ENCODE data around the gene HNRNPL. TPM values are rescaled to one million over a fixed set of nuclear protein-coding genes. Genes with fewer than 3 reads are reported as not detected.
"Not testable (repeated sequence)": the region's sequence is repeated elsewhere in the genome, so short reads cannot be mapped to it uniquely, and the experiment has no call there.

The HNRNPL gene
- polyA plus RNA-seq, 5 donors: 370 to 435 (median 405) TPM

DNA sequence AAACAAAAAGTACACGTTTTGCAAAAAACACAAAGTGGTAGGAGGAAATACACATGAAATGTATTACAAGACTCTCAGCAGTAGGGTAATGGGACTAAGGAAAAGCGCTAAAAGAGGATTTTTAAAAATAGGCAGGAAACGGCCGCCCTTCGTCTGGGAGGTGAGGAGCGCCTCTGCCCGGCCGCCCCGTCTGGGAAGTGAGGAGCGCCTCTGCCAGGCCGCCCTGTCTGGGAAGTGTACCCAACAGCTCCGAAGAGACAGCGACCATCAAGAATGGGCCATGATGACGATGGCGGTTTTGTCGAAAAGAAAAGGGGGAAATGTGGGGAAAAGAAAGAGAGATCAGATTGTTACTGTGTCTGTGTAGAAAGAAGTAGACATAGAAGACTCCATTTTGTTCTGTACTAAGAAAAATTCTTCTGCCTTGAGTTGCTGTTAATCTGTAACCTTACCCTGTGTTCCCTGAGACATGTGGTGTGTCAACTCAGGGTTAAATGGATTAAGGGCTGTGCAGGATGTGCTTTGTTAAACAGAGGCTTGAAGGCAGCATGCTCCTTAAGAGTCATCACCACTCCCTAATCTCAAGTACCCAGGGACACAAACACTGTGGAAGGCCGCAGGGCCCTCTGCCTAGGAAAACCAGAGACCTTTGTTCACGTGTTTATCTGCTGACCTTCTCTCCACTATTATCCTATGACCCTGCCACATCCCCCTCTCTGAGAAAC is 42.2 kb downstream of the HNRNPL start:
- not testable (repeated sequence) for DNase-seq

DNA sequence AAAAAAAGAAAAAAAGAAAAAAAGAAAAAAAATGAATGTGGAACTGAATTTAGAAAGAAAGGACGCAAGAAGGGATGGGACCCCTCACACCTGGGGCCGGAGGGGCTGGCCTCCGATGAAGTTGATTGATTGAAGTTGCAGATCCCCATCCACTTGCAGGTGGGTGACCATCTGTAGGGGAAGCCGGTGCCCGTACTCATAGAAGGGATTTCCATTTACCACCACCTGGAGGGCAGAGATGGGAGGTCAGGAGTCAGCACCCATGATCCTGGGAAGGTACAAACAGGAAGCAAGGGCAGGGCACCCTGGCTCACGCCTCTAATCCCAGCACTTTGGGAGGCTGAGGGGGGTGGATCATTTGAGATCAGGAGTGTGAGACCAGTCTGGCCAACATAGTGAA is 43.4 kb downstream of the HNRNPL start:
- DNase-seq: no peak

DNA sequence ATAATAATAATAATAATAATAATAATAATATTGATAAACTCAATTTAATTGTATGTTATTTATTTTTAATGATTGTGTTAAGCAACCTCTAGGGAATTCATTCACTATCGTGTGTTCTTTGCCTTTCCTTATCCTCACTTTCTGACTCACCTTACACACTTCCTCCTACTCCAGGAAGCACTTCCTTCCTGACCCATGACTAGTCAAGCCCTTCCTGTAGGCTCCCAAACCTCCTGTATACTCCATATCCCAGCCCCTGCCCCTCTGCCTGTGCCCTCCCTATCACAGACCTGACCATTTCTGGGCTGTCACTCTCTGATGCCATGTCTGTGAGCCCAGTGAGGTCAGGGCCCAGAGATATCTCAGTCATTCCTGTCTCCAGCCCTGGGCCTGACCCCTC is 44.6 kb downstream of the HNRNPL start:
- DNase-seq: no peak

DNA sequence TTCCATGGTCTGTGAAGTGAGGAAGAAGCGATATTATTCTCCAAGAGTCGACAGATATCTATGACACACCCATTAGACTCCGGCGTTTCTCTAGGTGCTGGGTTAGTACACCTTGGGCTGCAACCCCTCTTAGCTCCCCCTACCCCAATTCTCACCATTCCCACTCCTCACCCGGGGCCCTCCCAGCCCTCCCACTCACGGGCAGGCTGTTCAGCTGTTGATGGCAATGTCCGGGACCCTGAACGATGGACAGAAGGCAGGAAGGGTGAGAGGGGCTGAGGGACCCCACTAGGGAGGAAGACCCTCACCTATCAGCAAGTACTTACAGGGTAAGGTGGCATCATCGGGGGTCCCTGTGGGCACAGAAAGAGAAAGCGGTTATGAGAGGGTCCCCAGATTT is 46.2 kb downstream of the HNRNPL start:
- DNase-seq: no peak

DNA sequence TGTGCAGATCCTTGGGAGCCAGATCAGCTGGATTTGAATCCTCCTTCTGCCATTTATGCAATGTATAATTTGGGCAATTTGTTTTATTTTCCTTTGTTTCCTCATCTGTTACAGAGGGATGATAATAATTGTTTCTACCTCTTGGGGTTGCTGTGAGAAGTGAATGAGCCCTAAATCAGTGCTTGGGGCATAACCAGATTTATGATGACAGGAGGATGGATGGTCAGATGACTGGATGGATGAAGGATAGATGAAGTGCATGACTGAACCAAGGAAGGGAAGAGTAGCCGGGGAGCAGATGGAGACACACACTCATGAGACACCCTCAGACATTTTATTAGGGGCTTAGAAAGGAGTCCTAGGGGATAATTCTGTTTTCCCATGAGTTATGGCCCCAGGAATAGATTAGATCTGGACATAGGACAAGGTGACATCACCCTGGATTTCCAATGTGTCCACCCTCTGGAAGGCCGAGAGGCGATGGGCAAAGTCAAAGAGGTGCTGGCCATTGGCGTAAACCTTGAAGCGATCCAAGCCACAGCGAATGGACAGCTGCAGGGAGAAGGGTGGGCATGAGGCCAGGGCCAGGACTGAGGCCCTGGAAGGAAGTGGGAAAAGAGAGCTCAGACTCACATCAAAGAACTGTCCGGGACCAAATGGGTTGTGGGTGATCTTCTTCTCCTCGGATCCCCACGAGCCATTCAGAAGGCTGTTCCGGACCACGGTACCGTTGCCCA is 48.3 kb downstream of the HNRNPL start:
- no peak for DNase-seq

DNA sequence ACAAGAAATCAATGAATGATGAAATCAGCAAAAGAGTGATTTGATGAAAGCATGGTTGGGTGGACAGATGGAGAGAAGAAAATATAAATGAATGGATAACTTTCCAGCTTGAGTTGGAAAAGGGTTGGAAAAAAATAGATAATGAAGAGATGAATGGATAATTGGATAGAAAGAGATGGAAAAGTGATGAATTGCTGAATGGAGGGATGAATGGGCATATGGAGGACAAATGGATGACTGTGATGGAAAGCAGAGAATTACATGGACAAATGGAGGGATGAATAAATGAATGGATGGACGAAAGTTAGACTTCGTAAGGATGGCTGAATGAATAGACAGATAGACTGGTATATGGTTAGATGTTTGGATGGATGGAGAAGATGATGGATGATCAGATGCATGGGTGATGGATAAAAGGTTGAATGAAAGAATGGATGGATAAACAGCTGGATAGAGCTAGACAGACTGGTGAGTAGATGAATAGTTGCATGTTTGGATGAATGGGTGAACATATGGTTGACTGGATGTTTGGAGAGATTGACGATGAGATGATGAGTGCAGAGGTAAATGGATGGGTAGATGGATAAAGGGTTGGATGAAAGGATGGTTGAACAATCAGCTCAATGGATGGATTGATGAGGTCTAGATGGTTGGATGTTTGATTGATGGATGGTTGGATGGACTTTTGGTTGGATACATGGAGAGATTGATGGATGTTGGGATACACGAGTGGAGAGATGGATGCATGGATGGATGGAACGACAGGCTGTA is 49.0 kb downstream of the HNRNPL start:
- no peak for DNase-seq

DNA sequence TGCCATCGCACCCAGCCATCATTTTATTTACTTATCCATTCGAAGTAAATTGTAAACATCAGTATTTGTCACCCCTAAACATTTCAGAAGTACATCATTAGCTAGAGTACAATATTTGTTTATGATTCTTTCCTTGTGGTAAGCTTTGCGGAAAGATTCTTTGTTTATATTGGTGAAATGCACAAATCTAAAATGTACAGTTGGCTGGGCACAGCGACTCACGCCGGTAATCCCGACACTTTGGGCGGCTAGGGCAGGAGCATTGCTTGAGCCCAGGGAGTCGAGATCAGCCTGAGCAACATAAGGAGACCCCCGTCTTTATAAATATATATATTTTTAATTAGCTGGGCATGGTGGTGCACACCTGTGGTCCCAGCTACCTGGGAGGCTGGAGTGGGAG is 50.7 kb downstream of the HNRNPL start:
- DNase-seq: no peak

DNA sequence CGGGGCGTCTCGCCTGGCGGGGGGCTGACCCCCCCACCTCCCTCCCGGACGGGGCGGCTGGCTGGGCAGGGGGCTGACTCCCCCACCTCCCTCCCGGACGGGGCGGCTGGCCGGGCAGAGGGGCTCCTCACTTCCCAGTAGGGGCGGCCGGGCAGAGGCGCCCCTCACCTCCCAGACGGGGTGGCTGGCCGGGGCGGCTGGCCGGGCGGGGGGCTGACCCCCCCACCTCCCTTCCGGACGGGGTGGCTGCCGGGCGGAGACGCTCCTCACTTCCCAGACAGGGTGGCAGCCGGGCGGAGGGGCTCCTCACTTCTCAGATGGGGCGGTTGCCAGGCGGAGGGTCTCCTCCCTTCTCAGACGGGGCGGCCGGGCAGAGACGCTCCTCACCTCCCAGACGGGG is 52.0 kb downstream of the HNRNPL start:
- DNase-seq: not testable (repeated sequence)

DNA sequence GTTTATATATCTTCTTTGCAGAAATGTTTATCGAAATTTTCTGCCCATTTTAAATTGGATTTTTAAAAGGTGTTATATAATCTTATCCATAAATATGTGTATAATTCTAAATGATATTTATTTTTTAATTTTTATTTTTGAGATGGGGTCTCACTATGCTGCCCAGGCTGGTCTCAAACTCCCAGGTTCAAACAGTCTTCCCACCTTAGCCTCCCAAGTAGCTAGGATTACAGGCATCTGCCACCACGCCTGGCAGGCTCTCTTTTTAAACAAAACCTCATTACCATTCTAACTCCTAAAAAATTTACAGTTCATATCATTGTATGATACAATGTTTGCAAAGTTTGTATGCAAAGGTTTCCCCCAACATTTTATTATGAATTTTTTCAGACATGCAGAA is 53.6 kb downstream of the HNRNPL start:
- DNase-seq: no peak

DNA sequence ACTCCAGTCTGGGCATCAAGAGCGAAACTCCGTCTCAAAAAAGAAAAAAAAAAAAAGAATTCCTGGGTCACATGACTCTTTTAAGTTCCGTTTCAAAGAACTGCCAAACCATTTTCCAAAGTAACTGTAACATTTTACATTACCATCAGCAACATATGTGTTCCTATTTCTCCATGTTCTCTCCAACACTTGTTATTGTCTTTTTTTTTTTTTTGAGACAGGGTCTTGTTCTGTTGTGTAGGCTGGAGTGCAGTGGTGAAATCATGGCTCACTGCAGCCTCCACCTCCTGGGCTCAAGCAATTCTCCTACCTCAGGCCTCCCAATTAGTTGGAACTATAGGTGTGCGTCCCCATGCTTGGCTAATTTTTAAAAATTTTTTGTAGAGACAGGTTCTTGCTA is 54.2 kb downstream of the HNRNPL start:
- DNase-seq: no peak

DNA sequence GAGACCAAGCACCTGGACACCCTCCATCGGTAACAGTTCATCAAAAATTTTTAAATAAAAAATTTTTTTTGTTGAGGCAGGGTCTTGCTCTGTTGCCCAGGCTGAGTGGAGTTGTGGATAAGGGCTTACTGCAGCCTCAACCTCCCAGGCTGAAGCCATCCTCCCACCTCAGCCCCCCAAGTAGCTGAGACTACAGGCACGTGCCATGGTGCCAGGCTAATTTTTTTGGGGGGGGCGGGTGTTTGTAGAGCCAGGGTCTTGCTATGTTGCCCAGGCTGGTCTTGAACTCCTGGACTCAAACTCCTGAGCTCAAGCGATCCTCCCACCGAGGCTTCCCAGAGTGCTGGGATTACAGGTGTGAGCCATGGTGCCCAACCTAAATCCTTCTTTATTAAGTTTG is 56.1 kb downstream of the HNRNPL start:
- DNase-seq: no peak

DNA sequence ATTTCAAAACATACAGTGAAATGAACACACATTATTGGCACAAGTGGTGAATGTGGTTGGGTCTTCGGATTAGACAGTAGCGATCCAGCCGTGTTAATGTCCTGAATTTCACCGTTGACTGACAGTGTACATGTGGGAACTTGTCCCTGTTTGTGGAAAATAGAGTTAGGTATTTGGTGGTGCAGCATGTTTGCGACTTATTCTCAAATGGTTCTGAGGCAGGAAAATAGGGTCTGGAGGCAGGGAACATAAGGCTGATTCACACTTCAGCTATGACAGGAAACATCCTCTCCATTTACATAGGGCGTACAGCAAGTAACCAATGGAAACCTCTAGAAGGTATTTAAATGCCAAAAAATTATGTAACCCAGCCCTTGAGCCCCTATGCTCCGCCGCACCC is 56.6 kb downstream of the HNRNPL start:
- DNase-seq: no peak

DNA sequence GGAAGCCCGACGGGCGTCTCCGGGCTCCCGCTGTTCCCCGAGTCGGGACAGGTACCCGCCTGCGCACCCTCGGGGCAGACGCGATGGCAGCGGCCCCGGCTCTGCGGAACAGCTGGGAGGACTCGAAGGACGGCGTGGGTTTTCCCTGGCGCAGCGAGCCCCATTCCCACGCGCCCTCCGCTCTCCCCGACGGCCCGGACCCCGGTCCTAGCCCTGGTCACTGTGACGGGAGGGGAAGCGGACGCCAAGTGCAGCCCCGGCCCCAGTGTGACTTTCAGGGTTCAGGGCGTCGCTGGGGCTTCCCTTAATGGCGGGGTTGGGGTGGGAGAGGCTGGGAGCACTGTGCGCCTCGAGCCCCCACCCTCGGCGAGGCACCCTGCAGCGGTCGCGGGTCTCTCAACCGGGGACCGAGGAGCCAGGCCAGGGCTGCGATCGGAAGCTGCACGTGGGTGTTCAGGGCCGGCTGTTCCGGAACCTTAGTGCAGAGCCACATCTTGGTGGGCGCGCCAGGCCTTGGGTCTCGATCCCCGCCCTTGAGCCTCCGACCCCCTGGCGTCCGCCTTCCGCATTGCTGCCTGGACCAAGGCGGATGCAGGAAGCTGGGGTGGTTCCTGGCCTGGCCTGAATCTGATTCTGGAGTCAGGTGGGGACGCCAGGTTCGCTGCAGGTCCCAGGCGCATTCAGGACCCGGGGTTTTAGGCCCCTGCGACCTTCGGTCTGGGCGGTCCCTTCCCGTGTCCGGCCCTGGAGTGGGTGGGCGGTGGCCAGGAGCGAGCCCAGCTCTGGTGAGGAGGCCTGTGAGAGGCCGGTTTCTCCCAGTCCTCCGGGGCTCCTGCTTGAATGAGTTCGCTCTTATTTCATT is 57.3 kb downstream of the HNRNPL start:
- no peak for DNase-seq

DNA sequence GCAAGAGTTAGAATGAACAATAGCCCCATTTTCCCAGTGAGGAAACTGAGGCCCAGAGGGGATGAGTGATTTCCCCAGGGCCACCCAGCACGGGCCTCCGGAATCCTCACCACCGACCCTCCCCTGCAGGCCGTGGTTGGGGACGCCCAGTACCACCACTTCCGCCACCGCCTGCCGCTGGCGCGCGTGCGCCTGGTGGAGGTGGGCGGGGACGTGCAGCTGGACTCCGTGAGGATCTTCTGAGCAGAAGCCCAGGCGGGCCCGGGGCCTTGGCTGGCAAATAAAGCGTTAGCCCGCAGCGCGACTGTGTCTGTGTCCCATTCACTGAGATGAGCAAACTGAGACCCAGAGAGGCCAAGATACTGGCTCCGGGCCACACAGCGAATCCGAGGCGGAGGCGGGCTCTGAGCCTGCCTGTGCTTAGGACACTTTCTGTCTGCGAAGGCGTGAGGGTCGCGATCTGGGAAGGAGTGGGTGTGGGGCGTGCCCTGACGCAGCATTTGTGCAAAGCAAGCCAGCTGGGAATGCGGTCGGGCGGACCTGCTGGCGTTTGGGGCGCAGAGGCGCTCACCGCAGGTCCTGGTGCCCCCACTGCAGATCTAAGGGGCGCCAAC is 58.2 kb downstream of the HNRNPL start:
- not testable (repeated sequence) for DNase-seq

DNA sequence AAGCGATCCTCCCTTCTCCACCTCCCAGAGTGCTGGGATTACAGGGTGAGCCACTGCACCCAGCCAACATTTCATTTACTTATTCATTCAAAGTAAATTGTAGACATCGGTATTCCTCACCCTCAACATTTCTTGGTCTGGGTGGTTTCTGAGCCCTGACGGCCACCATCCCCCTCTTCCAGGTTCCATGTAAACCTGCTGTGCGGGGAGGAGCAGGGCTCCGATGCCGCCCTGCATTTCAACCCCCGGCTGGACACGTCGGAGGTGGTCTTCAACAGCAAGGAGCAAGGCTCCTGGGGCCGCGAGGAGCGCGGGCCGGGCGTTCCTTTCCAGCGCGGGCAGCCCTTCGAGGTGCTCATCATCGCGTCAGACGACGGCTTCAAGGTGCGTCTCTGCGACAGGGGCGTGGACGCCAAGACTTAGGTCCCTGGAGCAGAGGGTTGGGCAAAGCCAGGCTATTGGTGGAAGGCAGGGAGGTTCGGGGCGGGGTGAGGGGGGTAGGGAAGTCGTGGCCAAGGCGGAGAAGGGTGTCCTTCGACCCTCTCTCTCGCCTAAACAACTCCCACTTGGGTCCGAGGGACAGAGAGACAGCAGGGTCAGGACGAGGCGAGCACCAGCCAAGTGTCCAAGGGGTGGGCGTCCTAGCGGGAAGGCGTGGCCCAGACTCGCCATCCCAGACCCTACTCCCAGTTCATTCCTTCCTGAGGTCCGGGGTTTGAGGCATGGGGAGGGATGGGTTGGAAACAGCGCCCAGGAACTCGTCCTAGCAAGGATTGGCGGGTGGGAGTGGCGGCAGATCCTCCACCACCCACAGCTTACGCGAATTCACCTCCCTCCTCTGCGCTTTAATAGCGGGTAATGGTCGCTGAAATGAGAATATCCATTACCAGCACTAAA is 59.0 kb downstream of the HNRNPL start:
- DNase-seq: not testable (repeated sequence)

DNA sequence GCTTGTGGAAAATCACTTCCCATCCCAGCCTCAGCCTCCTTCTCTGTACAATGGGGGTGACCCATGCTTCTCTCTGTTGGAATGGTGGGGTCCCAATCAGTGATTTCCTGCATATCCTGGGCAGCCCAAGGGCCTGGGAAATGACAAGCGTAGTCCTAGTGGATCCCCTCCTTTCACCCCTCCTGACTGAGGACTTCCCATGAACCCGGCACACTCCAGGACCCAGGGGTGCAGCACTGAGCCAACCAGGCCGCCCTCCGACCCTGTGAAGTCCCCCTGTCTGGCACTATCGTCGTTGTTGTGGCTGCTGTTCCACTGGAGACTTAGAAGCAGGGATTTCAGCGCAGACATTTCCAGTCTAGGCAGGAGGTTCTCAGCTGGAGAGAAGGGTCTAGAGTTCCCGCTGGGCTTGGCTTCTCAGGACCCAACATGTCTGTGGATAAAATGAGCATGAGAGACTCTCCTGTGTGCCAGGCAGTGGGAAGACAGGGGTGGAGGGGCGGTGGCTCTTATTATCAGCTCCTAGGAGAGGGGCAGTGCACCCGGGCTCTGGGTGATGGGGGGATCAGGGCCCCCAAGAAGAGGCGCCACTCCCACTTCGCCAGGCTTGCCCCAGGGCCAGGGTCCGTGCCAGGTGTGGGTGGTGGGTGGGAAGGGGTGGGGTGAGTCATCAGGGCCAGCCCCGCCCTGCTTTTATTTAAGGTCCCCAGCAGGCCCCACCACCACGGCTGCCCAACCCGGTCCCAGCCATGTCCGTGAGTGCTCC is 61.1 kb downstream of the HNRNPL start, which contains the start of gene LGALS7B:
LGALS7B (plus strand) TSS at position 723 of the 766 bp plus-strand sequence; CDS start at position 750, 27 bp downstream.
- no peak for DNase-seq

DNA sequence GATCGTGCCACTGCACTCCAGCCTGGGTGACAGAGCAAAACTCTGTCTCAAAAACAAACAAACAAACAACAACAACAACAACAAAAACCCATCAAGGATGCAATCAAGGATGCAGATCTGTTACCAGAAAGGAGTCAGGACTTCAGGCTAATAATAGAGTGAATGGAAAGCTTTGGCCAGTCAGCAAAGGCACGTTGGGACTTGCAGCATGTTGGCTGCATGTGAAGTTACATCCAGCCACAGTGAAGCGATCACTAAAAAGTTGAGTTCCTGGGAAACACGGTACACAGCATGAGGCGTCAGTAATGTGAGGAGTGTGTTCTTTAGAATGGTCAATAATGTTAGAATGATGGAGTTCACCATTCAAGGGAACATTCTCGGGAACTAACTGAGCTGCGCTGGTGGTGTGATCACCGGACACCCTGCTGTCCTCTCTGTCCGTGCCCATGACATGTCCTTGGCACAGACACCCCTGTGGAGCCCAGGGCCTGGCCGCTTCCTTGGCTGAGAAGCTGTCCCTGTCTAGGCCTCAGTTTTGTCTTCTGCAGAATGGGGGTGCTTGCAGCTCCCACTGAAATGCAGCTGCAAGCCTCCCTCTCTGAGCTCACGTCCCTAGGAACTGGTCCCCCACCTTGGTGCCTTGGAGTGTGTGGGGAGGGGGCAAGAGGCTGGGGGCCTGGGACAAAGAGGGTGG is 63.1 kb downstream of the HNRNPL start:
- DNase-seq: no peak

All from right lung (tissue), 5 donors.